ENCODE results near the gene PCDH19.

DNA sequence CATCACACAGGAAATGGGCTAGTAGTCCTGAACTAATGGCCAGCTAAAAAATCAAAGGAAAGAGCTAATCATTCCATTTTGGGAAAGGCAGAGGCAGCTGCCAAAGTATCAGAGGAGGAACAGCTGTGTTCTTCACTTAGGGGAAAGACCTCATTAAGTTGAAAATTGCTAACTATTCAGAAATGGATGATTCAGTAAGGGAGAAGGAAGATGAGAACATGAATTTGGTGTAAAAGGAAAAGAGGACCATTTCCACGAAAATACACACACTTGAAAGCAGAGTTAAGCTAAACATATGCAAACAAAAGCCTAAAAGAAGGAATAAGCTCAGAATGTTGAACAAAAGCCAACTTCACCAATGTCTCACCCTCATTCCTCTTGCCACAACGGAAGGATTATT lies 90.4 kb downstream of the PCDH19 start:
- TF ChIP-seq, protein P1, sequence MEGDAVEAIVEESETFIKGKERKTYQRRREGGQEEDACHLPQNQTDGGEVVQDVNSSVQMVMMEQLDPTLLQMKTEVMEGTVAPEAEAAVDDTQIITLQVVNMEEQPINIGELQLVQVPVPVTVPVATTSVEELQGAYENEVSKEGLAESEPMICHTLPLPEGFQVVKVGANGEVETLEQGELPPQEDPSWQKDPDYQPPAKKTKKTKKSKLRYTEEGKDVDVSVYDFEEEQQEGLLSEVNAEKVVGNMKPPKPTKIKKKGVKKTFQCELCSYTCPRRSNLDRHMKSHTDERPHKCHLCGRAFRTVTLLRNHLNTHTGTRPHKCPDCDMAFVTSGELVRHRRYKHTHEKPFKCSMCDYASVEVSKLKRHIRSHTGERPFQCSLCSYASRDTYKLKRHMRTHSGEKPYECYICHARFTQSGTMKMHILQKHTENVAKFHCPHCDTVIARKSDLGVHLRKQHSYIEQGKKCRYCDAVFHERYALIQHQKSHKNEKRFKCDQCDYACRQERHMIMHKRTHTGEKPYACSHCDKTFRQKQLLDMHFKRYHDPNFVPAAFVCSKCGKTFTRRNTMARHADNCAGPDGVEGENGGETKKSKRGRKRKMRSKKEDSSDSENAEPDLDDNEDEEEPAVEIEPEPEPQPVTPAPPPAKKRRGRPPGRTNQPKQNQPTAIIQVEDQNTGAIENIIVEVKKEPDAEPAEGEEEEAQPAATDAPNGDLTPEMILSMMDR (IDR thresholded peaks at IDR 0.05): no peak
- TF ChIP-seq POLR2A (IDR thresholded peaks at IDR 0.05): no peak
